Caco-2 (cell line): ENCODE results near the gene LYZ. TPM values are rescaled to one million over a fixed set of nuclear protein-coding genes. Genes with fewer than 3 reads are reported as not detected.

ENCODE experiments used
- BruUV-seq: library from RNA; stranded (reverse); fragments of 400-500 nt; replicated peaks from 2 replicates; lab custom pipeline; 2021; lab: Mats Ljungman, UMichigan
- CTCF ChIA-PET: fragments of 300-600 bp; sonication (Branson Sonifier 250); formaldehyde crosslinking; loops from one replicate; lab custom pipeline; 2022; ENCODE audit warnings: antibody characterized with exemption; lab: Charles Lee
- POLR2A ChIA-PET: fragments of 300-600 bp; sonication (Branson Sonifier 250); formaldehyde crosslinking; loops from one replicate; lab custom pipeline; 2022; ENCODE audit warnings: antibody characterized with exemption; lab: Charles Lee
- DNase-seq, 2 experiments: peaks; one replicate each; pipeline versions ENCODE4 v3.0.0 to v3.0.0-alpha.2; 2020 to 2022
- H3K27me3 ChIP-seq: replicated peaks from 2 replicates; pipeline ENCODE4 v1.6.0; 2011; ENCODE audit warnings: low read length; ENCODE audit not compliant: control insufficient read depth, insufficient read depth
- H3K36me3 ChIP-seq: 2 replicates; pipeline ENCODE4 v1.5.1; 2011; ENCODE audit warnings: low read length; ENCODE audit not compliant: control insufficient read depth, insufficient read depth
- H3K4me1 ChIP-seq: fragments of 250-450 bp; sonication (Bioruptor Pico); 2 replicates; pipeline ENCODE4 v1.5.1; 2020; ENCODE audit warnings: mild to moderate bottlenecking
- H3K4me3 ChIP-seq: 2 replicates; pipeline ENCODE4 v1.5.1; 2011; ENCODE audit warnings: low read depth, mild to moderate bottlenecking, control low read depth, low read length
- H3K9me3 ChIP-seq: fragments of 250-450 bp; sonication (Bioruptor Pico); 2 replicates; pipeline ENCODE4 v1.5.1; 2020; ENCODE audit warnings: mild to moderate bottlenecking, moderate library complexity
- H3K27ac Mint-ChIP-seq: one replicate; pipeline ENCODE4 v1.8.0; 2022; ENCODE audit warnings: mixed read lengths; ENCODE audit not compliant: unreplicated experiment
- H3K27me3 Mint-ChIP-seq: one replicate; pipeline ENCODE4 v1.8.0; 2022; ENCODE audit warnings: mixed read lengths; ENCODE audit not compliant: insufficient read depth, unreplicated experiment
- H3K36me3 Mint-ChIP-seq: one replicate; pipeline ENCODE4 v1.8.0; 2022; ENCODE audit warnings: mild to moderate bottlenecking, mixed read lengths; ENCODE audit not compliant: insufficient read depth, unreplicated experiment
- H3K4me1 Mint-ChIP-seq: one replicate; pipeline ENCODE4 v1.8.0; 2022; ENCODE audit warnings: low read depth, mixed read lengths; ENCODE audit not compliant: unreplicated experiment
- H3K4me3 Mint-ChIP-seq: one replicate; pipeline ENCODE4 v1.8.0; 2022; ENCODE audit warnings: mild to moderate bottlenecking, moderate library complexity, mixed read lengths; ENCODE audit not compliant: unreplicated experiment
- H3K9me3 Mint-ChIP-seq: one replicate; pipeline ENCODE4 v1.8.0; 2022; ENCODE audit warnings: mixed read lengths; ENCODE audit not compliant: unreplicated experiment
- intact Hi-C: fragments of 100-400 bp; cut with micrococcal nuclease; formaldehyde crosslinking; loops from one replicate; pipeline ENCODE4 v1.10.0; 2022; ENCODE audit not compliant: unreplicated experiment
- total RNA-seq: library from RNA; stranded (reverse); gene quantifications from 2 replicates; pipeline ENCODE4 v1.2.3, GENCODE V29; 2022
- TF ChIP-seq, protein P1 (sequence below), 2 experiments: fragments of 200-600 bp in 1 of 2; IDR thresholded peaks; 1 replicate in 1 of 2; 2 replicates in 1 of 2; pipeline versions ENCODE4 v1.5.1 to v1.8.0; 2011 to 2022; ENCODE audit warnings: antibody characterized with exemption in 1 of 2, control low read depth in 1 of 2, inconsistent platforms in 1 of 2, low read depth in 1 of 2, low read length in 1 of 2, mild to moderate bottlenecking in 1 of 2, moderate library complexity in 1 of 2; ENCODE audit not compliant: insufficient read depth in 1 of 2, severe bottlenecking in 1 of 2, unreplicated experiment in 1 of 2

Gene LYZ
- total RNA-seq, 1 experiment from 2014 or later: 16.9 TPM

- H3K9me3 ChIP-seq: no peaks in the 10 kb centered on the region
- CTCF ChIA-PET: interaction anchor here (0.9 kb wide), 1 partner anchor 66 kb away, joined by 5 read pairs; no protein-coding TSS in a partner anchor
- TF ChIP-seq, protein P1, sequence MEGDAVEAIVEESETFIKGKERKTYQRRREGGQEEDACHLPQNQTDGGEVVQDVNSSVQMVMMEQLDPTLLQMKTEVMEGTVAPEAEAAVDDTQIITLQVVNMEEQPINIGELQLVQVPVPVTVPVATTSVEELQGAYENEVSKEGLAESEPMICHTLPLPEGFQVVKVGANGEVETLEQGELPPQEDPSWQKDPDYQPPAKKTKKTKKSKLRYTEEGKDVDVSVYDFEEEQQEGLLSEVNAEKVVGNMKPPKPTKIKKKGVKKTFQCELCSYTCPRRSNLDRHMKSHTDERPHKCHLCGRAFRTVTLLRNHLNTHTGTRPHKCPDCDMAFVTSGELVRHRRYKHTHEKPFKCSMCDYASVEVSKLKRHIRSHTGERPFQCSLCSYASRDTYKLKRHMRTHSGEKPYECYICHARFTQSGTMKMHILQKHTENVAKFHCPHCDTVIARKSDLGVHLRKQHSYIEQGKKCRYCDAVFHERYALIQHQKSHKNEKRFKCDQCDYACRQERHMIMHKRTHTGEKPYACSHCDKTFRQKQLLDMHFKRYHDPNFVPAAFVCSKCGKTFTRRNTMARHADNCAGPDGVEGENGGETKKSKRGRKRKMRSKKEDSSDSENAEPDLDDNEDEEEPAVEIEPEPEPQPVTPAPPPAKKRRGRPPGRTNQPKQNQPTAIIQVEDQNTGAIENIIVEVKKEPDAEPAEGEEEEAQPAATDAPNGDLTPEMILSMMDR (IDR thresholded peaks at IDR 0.05; ENCODE audit: insufficient read depth in 1 of 2, low read depth in 1 of 2, low read length in 1 of 2, severe bottlenecking in 1 of 2, unreplicated experiment in 1 of 2): no peak
- H3K4me3 Mint-ChIP-seq: no peak overlapping the region
- no peaks in the 10 kb centered on the region for H3K27me3 Mint-ChIP-seq
- H3K27me3 ChIP-seq: no peaks in the 10 kb centered on the region
- H3K4me1 ChIP-seq: peaks cover 13% of the 10 kb centered on the region
- peaks cover 21% of the 10 kb centered on the region for H3K4me1 Mint-ChIP-seq
- H3K27ac Mint-ChIP-seq: no peak overlapping the region
- H3K9me3 Mint-ChIP-seq: no peaks in the 10 kb centered on the region
- H3K4me3 ChIP-seq: no peak overlapping the region
- no TSS peak for BruUV-seq
- POLR2A ChIA-PET: interaction anchor here (0.5 kb wide), 1 partner anchor 66 kb away, joined by 3 read pairs; no protein-coding TSS in a partner anchor
- intact Hi-C loops: loop anchor here (10.0 kb wide), 1 partner anchor 523 kb away; no protein-coding TSS in a partner anchor
- no peaks in the 10 kb centered on the region for H3K36me3 ChIP-seq
- DNase-seq: no peak
- no peaks in the 10 kb centered on the region for H3K36me3 Mint-ChIP-seq
Observed at GRCh38 chr12:69351462-69352236, 3.5 kb downstream of the LYZ start.

GRCh38 chr12:69352904-69353303, 4.7 kb downstream of the LYZ start:
- H3K4me1 Mint-ChIP-seq: peaks cover 31% of the 10 kb centered on the region
- ChIA-PET POLR2A (no interaction called here), CTCF (no interaction called here)
- Histone ChIP-seq H3K36me3 (no peaks in the 10 kb centered on the region), H3K4me1 (peaks cover 16% of the 10 kb centered on the region), H3K9me3 (no peaks in the 10 kb centered on the region), H3K4me3 (no peak overlapping the region), H3K27me3 (no peaks in the 10 kb centered on the region)
- DNase-seq: no peak
- H3K27me3 Mint-ChIP-seq: no peaks in the 10 kb centered on the region
- TF ChIP-seq, protein P1 (IDR thresholded peaks at IDR 0.05; ENCODE audit: insufficient read depth in 1 of 2, low read depth in 1 of 2, low read length in 1 of 2, severe bottlenecking in 1 of 2, unreplicated experiment in 1 of 2): no peak
- no peak overlapping the region for H3K27ac Mint-ChIP-seq
- H3K4me3 Mint-ChIP-seq: no peak overlapping the region
- intact Hi-C loops: loop anchor here (10.0 kb wide), 1 partner anchor 522 kb away; no protein-coding TSS in a partner anchor
- no peaks in the 10 kb centered on the region for H3K9me3 Mint-ChIP-seq
- no TSS peak for BruUV-seq
- peaks cover 6% of the 10 kb centered on the region for H3K36me3 Mint-ChIP-seq

GRCh38 chr12:69354172-69354555, 6.0 kb downstream of the LYZ start:
- POLR2A ChIA-PET: no interaction called here
- H3K36me3 ChIP-seq: no peaks in the 10 kb centered on the region

More at GRCh38 chr12:69354172-69354555, 6.0 kb downstream of the LYZ start:
- Mint-ChIP-seq H3K36me3 (peaks cover 8% of the 10 kb centered on the region), H3K27ac (peak overlapping the region; percentile 17), H3K9me3 (no peaks in the 10 kb centered on the region), H3K4me3 (no peak overlapping the region), H3K4me1 (peaks cover 30% of the 10 kb centered on the region), H3K27me3 (no peaks in the 10 kb centered on the region)
- H3K9me3 ChIP-seq: no peaks in the 10 kb centered on the region
- no peak overlapping the region for H3K4me3 ChIP-seq
- DNase-seq: no peak
- BruUV-seq: no TSS peak
- TF ChIP-seq, protein P1 (IDR thresholded peaks at IDR 0.05; ENCODE audit: insufficient read depth in 1 of 2, low read depth in 1 of 2, low read length in 1 of 2, severe bottlenecking in 1 of 2, unreplicated experiment in 1 of 2): no peak
- CTCF ChIA-PET: no interaction called here
- intact Hi-C loops: loop anchor here (10.0 kb wide), 1 partner anchor 521 kb away; no protein-coding TSS in a partner anchor
- H3K27me3 ChIP-seq: no peaks in the 10 kb centered on the region
- peaks cover 17% of the 10 kb centered on the region for H3K4me1 ChIP-seq
